Panc1 (cell line): ENCODE results near the gene URAD. TPM values are rescaled to one million over a fixed set of nuclear protein-coding genes. Genes with fewer than 3 reads are reported as not detected.

Experiments used
- ATAC-seq: fragments of 200-7000 bp; cut with Tn5 transposase; 2 replicates; pipeline ENCODE4 v1.9.1; 2020; ENCODE audit warnings: mild to moderate bottlenecking, moderate library complexity
- BruUV-seq: library from RNA; stranded (reverse); fragments of 400-500 nt; replicated peaks from 2 replicates; lab custom pipeline; 2021; lab: Mats Ljungman, UMichigan
- CTCF ChIA-PET: fragments of 300-600 bp; sonication (Branson Sonifier 250); formaldehyde crosslinking; loops from one replicate; lab custom pipeline; 2022; ENCODE audit warnings: antibody characterized with exemption; lab: Charles Lee
- POLR2A ChIA-PET: fragments of 300-600 bp; sonication (Branson Sonifier 250); formaldehyde crosslinking; loops from one replicate; lab custom pipeline; 2022; ENCODE audit warnings: antibody characterized with exemption; lab: Charles Lee
- DNase-seq: peaks from one replicate; pipeline ENCODE4 v3.0.0-alpha.2; 2010; ENCODE audit warnings: low read depth, low spot score
- H3K27ac ChIP-seq: 2 replicates; pipeline ENCODE4 v1.5.1; 2011; ENCODE audit warnings: mild to moderate bottlenecking, low read length, inconsistent platforms
- H3K27me3 ChIP-seq: fragments of 200-500 bp; sonication (Bioruptor generic); 2 replicates; pipeline ENCODE4 v1.6.0; 2014; ENCODE audit warnings: low read length, inconsistent platforms; ENCODE audit not compliant: control insufficient read depth, insufficient read depth
- H3K36me3 ChIP-seq: fragments of 200-500 bp; sonication (Bioruptor generic); 2 replicates; pipeline ENCODE4 v1.5.1; 2014; ENCODE audit warnings: inconsistent platforms, mild to moderate bottlenecking, low read length, moderate library complexity; ENCODE audit not compliant: control insufficient read depth, insufficient read depth
- H3K4me1 ChIP-seq: 2 replicates; pipeline ENCODE4 v1.5.1; 2011; ENCODE audit warnings: inconsistent platforms, mild to moderate bottlenecking, low read length, moderate library complexity; ENCODE audit not compliant: control insufficient read depth, insufficient read depth
- H3K4me3 ChIP-seq, 2 experiments: 2 replicates each; pipeline ENCODE4 v1.5.1; 2011 to 2012; ENCODE audit warnings: low read depth in 2 of 2, low read length in 2 of 2, mild to moderate bottlenecking in 2 of 2, inconsistent platforms in 1 of 2, moderate library complexity in 1 of 2
- H3K9me3 ChIP-seq: fragments of 200-500 bp; sonication (Bioruptor generic); 2 replicates; pipeline ENCODE4 v1.5.1; 2014; ENCODE audit warnings: low read depth, mild to moderate bottlenecking, inconsistent platforms, low read length, moderate library complexity; ENCODE audit not compliant: control insufficient read depth, insufficient read depth
- CTCF ChIP-seq: fragments of 450-650 bp; IDR thresholded peaks from 2 replicates; pipeline ENCODE4 v1.5.1; 2017; ENCODE audit warnings: mild to moderate bottlenecking
- POLR2AphosphoS5 ChIP-seq: IDR thresholded peaks from 2 replicates; pipeline ENCODE4 v1.6.1; 2012; ENCODE audit warnings: mild to moderate bottlenecking, low read depth, low read length, moderate library complexity
- REST ChIP-seq, 2 experiments: IDR thresholded peaks; 2 replicates each; pipeline ENCODE4 v1.6.1; 2011 to 2012; ENCODE audit warnings: low read depth in 2 of 2, control low read depth in 1 of 2, low read length in 1 of 2, mild to moderate bottlenecking in 1 of 2, moderate library complexity in 1 of 2; ENCODE audit not compliant: insufficient read depth in 1 of 2
- SIN3A ChIP-seq: IDR thresholded peaks from 2 replicates; pipeline ENCODE4 v1.6.1; 2012; ENCODE audit warnings: low read depth, mild to moderate bottlenecking, low read length, moderate library complexity, borderline replicate concordance; ENCODE audit not compliant: insufficient read depth
- TCF7L2 ChIP-seq: IDR thresholded peaks from 2 replicates; pipeline ENCODE4 v1.6.1; 2011; ENCODE audit warnings: mild to moderate bottlenecking, low read depth, low read length, inconsistent platforms
- in situ Hi-C: cut with HindIII; loops from 2 replicates; pipeline ENCODE4 v1.10.0; 2016; ENCODE audit warnings: low sequenced_read_pairs, low pct_unique_long_range_greater_than_20kb
- intact Hi-C: fragments of 100-400 bp; cut with micrococcal nuclease; formaldehyde crosslinking; loops from one replicate; pipeline ENCODE4 v1.10.0; 2022; ENCODE audit not compliant: unreplicated experiment
- total RNA-seq: library from RNA; stranded (reverse); gene quantifications from one replicate; pipeline ENCODE4 v1.2.1, GENCODE V29; 2021; ENCODE audit not compliant: unreplicated experiment

Gene URAD
- total RNA-seq, 1 experiment from 2014 or later: not detected

- in situ Hi-C loops (no loop called here), intact Hi-C loops (no loop called here)
- CTCF ChIA-PET: interaction anchor here (0.6 kb wide), 1 partner anchor 202 kb away, joined by 3 read pairs; no protein-coding TSS in a partner anchor
Observed at GRCh38 chr13:28031896-28032288, 43.4 kb upstream of the URAD start.

GRCh38 chr13:28031220-28031895 is 42.9 kb upstream of the URAD start:
- no peaks in the 10 kb centered on the region for H3K9me3 ChIP-seq
- H3K27me3 ChIP-seq: no peaks in the 10 kb centered on the region
- H3K36me3 ChIP-seq: no peaks in the 10 kb centered on the region
- DNase-seq: no peak
- no peak for ATAC-seq
- no peaks in the 10 kb centered on the region for H3K4me1 ChIP-seq
- no TSS peak for BruUV-seq
- no peak overlapping the region for H3K4me3 ChIP-seq
- no peak overlapping the region for H3K27ac ChIP-seq
- TF ChIP-seq TCF7L2 (no peak), SIN3A (no peak), REST (IDR thresholded peaks at IDR 0.05; ENCODE audit: insufficient read depth in 1 of 2, low read depth in 2 of 2, low read length in 1 of 2) (no peak), POLR2AphosphoS5 (no peak), CTCF (no peak)
- intact Hi-C loops (no loop called here), in situ Hi-C loops (no loop called here)
- CTCF ChIA-PET: interaction anchor here (0.6 kb wide), 1 partner anchor 201 kb away, joined by 3 read pairs; no protein-coding TSS in a partner anchor
- POLR2A ChIA-PET: no interaction called here

More at GRCh38 chr13:28031896-28032288, 43.4 kb upstream of the URAD start:
- no peaks in the 10 kb centered on the region for H3K9me3 ChIP-seq
- TF ChIP-seq TCF7L2: no peak
- no peak for TF ChIP-seq SIN3A
- no peak for TF ChIP-seq REST (IDR thresholded peaks at IDR 0.05; ENCODE audit: insufficient read depth in 1 of 2, low read depth in 2 of 2, low read length in 1 of 2)
- TF ChIP-seq POLR2AphosphoS5: no peak
- TF ChIP-seq CTCF: no peak
- H3K4me1 ChIP-seq: no peaks in the 10 kb centered on the region
- no TSS peak for BruUV-seq
- ATAC-seq (no peak), DNase-seq (no peak)
- H3K27ac ChIP-seq: no peak overlapping the region
- H3K36me3 ChIP-seq: no peaks in the 10 kb centered on the region
- H3K27me3 ChIP-seq: no peaks in the 10 kb centered on the region
- POLR2A ChIA-PET: no interaction called here
- H3K4me3 ChIP-seq: no peak overlapping the region
